CD4-positive, alpha-beta T cell treated with Interleukin-2 at 100 ng/mL for 4 hours (primary cell): ENCODE data around the gene THUMPD3.
A peak's percentile ranks its signal among the peaks of the same experiment; 100 is the strongest.

Experiments
- DNase-seq: peaks from one replicate; pipeline ENCODE4 v3.0.0-alpha.2; 2020; ENCODE audit warnings: low spot score

The THUMPD3 gene

DNA sequence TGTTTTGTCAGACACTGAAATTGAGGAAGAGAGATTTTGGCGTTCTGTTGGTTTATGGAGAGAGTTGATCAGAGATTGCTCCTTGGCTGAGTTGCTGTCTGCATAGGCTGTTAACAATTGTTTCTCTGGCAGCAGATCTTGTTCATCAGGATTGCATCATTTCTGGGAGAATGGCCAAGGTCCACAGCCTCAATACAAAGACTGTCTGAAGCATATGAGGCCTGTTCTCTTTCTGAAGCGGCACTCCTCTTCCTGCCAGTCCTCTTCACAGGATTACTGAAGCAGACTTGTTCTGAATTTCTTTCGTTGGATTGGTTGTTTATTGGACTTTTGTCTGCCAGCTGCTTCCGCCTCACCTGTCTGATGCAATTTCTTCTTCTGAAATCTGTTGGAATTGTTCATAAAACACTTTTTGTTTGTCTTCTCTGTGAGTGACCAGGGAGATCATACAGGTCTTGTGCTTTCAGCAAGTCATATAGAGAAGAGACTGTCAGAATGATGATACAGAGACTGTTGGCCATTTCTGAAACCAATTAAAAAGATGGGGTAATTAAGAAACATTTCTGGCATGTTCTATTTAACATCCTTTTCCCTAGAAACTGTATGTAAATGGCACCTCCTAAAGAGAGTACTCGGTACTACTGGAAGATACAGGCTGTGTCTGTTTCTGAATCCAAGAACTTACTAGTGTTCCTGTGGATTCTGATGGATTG, 60.0 kb downstream of the THUMPD3 start:
- peak; percentile 44 for DNase-seq

DNA sequence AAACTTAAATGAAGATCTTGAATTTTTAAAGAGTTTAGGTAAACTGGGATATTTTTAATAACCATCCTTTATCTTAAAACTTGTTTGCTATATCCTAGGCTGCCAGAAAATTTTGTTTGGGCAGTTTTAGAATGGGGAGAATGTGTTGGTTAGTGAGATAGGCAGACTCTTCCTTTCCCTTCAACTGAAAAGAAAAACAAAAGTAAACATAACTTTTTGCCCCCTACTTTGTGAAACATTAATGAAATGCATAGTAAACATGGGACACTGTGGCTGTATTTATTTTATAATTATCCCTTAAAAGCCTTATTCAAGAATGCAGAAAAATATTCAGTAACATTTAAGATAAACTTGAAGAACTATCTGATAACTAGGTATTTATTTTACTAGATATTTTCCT, 65.6 kb downstream of the THUMPD3 start:
- no peak for DNase-seq

DNA sequence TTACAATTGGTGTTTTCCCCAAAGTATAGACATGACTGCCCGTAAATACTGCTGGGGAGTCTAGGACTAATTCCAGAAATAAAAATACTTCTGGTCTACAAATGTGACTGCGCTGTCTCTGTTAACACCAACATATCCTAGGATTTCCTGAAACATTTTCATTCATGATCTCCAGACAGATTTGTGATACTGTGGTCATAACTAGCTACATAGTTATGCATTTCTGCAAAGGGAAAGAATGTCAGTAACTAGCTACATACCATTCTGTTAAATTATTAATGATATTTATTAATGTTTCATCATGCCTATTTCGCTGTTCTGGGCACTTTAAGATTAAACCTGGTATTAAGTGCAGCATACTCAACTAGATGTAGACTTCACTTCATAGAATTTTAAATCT, 67.9 kb downstream of the THUMPD3 start:
- no peak for DNase-seq

DNA sequence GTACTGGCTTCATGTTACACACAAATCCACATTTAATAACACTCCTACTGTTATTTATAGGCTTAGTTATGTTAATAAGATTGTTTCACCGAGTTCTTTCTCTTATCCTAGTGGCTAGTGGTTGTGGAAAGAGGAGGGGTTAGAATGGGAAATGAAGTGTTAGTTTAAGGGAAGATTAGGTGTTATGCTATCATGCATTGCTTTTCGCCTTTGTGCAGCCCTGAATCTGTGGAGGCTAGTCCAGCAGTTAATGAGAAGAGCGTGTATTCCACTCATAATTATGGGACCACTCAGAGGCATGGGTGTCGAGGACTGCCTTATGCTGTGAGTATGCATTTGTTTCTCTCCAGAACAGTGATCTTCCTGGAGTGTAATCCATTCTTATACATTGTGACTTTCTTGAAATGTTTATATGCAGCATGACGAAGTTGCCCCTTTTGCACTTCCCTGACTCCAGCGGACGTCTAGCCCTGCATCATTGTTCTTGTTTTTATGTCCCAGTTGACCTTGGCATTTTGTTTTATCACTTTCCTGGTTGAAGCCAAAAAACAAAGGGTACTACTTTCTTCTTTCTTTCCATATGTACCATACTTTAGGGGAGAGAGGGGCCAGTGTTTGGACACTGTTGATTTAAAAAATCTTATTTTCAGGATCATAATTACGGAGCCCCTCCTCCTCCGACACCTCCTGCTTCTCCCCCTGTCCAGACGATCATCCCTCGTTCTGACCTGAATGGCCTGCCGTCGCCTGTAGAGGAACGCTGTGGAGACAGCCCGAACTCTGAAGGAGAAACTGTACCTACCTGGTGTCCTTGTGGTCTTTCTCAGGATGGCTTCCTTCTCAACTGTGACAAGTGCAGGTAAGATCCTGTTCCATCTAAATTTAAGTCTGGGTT, 71.0 kb downstream of the THUMPD3 start:
- DNase-seq, result no peak

DNA sequence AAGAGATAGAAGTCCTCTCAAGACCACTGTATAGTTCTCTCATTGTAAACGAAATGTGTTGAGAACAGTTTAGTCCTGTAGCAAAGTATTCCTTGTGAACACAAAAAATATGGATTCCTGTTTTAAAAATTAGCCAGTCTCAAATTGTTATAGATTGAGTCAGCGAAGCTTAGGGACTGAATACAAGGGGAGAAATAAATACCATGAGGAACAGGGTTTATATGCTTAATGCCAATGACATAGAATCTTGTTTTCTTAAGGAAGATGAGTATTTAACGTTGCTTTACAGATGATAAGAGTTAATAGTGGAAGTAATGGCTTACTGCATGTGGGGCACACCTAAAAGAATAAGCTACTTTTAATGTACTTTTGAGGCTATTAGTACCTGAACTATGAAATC, 72.5 kb downstream of the THUMPD3 start:
- DNase-seq, result no peak
